Calu3 (cell line): ENCODE measurements around the gene MAZ. TPM values are rescaled to one million over a fixed set of nuclear protein-coding genes. Genes with fewer than 3 reads are reported as not detected.
"Not testable (repeated sequence)": the region's sequence is repeated elsewhere in the genome, so short reads cannot be mapped to it uniquely, and the experiment has no call there.

Experiments used
- BruUV-seq: library from RNA; stranded (reverse); fragments of 400-500 nt; replicated peaks from 2 replicates; lab custom pipeline; 2021; lab: Mats Ljungman, UMichigan
- CTCF ChIA-PET: fragments of 300-600 bp; sonication (Branson Sonifier 250); formaldehyde crosslinking; loops from one replicate; lab custom pipeline; 2022; ENCODE audit warnings: antibody characterized with exemption; lab: Charles Lee
- DNase-seq: peaks from one replicate; pipeline ENCODE4 v3.0.0; 2022
- H3K27ac Mint-ChIP-seq: one replicate; pipeline ENCODE4 v1.8.0; 2022; ENCODE audit warnings: mixed read lengths; ENCODE audit not compliant: unreplicated experiment
- H3K27me3 Mint-ChIP-seq: one replicate; pipeline ENCODE4 v1.8.0; 2022; ENCODE audit warnings: mixed read lengths; ENCODE audit not compliant: unreplicated experiment
- H3K36me3 Mint-ChIP-seq: one replicate; pipeline ENCODE4 v1.8.0; 2022; ENCODE audit warnings: mild to moderate bottlenecking, moderate library complexity, mixed read lengths; ENCODE audit not compliant: insufficient read depth, unreplicated experiment
- H3K4me1 Mint-ChIP-seq: one replicate; pipeline ENCODE4 v1.8.0; 2022; ENCODE audit warnings: mild to moderate bottlenecking, low read depth, mixed read lengths; ENCODE audit not compliant: unreplicated experiment
- H3K4me3 Mint-ChIP-seq: one replicate; pipeline ENCODE4 v1.8.0; 2022; ENCODE audit warnings: mild to moderate bottlenecking, low read depth, moderate library complexity, mixed read lengths; ENCODE audit not compliant: unreplicated experiment
- H3K9me3 Mint-ChIP-seq: one replicate; pipeline ENCODE4 v1.8.0; 2022; ENCODE audit warnings: low read depth, mixed read lengths; ENCODE audit not compliant: unreplicated experiment
- intact Hi-C: fragments of 100-400 bp; cut with micrococcal nuclease; formaldehyde crosslinking; loops from one replicate; pipeline ENCODE4 v1.10.0; 2022; ENCODE audit not compliant: unreplicated experiment
- total RNA-seq: library from RNA; stranded (reverse); gene quantifications from 2 replicates; pipeline ENCODE4 v1.2.3, GENCODE V29; 2022
- TF ChIP-seq, protein P1 (sequence below): fragments of 200-600 bp; IDR thresholded peaks from one replicate; pipeline ENCODE4 v1.8.0; 2022; ENCODE audit warnings: antibody characterized with exemption; ENCODE audit not compliant: unreplicated experiment

Gene MAZ
- total RNA-seq, 1 experiment from 2014 or later, result 257 TPM

DNA sequence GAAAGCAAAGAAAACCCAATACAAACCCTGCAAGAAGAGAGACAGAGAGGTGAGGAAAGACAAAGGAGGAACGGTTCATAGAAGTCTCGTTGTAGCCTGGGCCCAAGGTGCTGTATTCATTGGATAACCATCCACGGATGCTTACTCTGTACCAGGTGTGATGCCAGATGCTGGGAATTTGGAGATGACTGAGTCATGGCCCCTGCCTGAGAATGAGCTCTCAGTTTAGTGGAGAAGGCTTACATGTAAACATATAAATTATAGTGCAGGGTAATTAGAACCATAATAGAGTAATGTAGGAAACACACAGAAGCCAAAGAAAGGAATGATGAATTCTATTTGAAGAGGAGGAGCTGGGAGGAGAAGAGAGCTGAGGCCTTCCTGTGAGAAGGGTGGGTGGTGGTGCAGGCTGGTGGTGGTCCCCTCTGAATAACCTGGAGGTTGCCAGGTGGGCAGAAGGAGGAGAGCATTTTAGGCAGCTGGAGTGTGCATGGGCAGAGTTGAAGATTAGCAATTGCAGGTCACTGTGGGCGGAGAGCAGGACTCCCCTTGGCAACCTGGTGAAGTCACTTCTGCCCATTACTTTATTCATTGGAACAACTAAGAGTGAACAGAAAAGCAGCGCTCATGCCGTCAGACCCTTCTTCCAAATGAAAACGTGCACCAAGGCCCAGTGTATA is 35.9 kb upstream of the MAZ start:
- no peak overlapping the region for H3K27ac Mint-ChIP-seq
- no TSS peak for BruUV-seq
- peaks cover 26% of the 10 kb centered on the region for H3K4me1 Mint-ChIP-seq

DNA sequence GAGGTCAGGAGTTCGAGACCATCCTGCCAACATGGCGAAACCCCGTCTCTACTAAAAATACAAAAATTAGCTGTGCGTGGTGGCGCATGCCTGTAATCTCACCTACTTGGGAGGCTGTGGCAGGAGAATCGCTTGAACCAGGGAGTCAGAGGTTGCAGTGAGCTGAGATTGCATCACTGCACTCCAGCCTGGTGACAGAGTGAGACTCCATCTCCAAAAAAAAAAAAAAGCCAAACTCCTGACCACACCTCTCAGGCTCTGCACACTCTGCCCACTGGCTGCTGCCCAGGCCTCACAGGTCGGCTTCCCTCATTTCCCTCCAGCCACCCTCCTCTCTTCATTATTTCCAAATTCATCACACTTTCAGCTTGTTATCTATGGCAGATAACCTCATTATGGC is 34.0 kb upstream of the MAZ start:
- intact Hi-C loops, BruUV-seq, H3K36me3 Mint-ChIP-seq, H3K4me3 Mint-ChIP-seq, H3K9me3 Mint-ChIP-seq, H3K27me3 Mint-ChIP-seq, H3K27ac Mint-ChIP-seq, DNase-seq: not testable (repeated sequence)
- CTCF ChIA-PET, result interaction anchor here (0.6 to 0.7 kb wide), 2 partner anchors 115 to 558 kb away, joined by 3 to 6 read pairs; no protein-coding TSS in a partner anchor
- H3K4me1 Mint-ChIP-seq, result peaks cover 20% of the 10 kb centered on the region

More for the DNA sequence above, 35.9 kb upstream of the MAZ start:
- Mint-ChIP-seq H3K9me3 (no peaks in the 10 kb centered on the region), H3K36me3 (peaks cover 7% of the 10 kb centered on the region), H3K4me3 (no peak overlapping the region), H3K27me3 (no peaks in the 10 kb centered on the region)
- no peak for DNase-seq
- TF ChIP-seq, protein P1, sequence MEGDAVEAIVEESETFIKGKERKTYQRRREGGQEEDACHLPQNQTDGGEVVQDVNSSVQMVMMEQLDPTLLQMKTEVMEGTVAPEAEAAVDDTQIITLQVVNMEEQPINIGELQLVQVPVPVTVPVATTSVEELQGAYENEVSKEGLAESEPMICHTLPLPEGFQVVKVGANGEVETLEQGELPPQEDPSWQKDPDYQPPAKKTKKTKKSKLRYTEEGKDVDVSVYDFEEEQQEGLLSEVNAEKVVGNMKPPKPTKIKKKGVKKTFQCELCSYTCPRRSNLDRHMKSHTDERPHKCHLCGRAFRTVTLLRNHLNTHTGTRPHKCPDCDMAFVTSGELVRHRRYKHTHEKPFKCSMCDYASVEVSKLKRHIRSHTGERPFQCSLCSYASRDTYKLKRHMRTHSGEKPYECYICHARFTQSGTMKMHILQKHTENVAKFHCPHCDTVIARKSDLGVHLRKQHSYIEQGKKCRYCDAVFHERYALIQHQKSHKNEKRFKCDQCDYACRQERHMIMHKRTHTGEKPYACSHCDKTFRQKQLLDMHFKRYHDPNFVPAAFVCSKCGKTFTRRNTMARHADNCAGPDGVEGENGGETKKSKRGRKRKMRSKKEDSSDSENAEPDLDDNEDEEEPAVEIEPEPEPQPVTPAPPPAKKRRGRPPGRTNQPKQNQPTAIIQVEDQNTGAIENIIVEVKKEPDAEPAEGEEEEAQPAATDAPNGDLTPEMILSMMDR, result no peak
- intact Hi-C loops, result no loop called here
- CTCF ChIA-PET, result no interaction called here

DNA sequence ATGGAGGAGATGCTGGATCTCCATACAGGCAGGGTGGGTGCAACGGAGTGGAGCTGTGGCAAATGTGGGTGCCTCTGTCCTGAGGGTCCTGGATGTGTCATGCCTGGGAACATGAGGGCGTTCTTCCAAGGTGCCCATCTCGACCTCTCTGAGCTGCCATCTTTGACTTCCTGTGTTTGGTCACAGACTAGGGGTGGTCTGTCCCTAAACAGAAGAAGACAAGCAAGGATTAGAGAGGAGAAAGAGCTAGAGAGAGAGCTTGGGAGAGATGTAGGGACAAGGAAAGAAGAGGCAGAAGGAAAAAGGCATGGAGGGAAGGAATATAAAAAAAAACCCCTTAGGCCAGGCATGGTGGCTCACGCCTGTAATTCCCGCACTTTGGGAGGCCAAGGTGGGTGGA is 31.6 kb upstream of the MAZ start:
- DNase-seq, result no peak
- intact Hi-C loops, result no loop called here
- Mint-ChIP-seq H3K4me1 (peaks cover 30% of the 10 kb centered on the region), H3K27ac (no peak overlapping the region), H3K27me3 (peaks cover 14% of the 10 kb centered on the region), H3K4me3 (no peak overlapping the region), H3K36me3 (no peaks in the 10 kb centered on the region), H3K9me3 (no peaks in the 10 kb centered on the region)
- TF ChIP-seq, protein P1, result no peak
- CTCF ChIA-PET, result interaction anchor here (0.6 to 0.7 kb wide), 2 partner anchors 19 to 72 kb away, joined by 3 read pairs; no protein-coding TSS in a partner anchor
- no TSS peak for BruUV-seq

DNA sequence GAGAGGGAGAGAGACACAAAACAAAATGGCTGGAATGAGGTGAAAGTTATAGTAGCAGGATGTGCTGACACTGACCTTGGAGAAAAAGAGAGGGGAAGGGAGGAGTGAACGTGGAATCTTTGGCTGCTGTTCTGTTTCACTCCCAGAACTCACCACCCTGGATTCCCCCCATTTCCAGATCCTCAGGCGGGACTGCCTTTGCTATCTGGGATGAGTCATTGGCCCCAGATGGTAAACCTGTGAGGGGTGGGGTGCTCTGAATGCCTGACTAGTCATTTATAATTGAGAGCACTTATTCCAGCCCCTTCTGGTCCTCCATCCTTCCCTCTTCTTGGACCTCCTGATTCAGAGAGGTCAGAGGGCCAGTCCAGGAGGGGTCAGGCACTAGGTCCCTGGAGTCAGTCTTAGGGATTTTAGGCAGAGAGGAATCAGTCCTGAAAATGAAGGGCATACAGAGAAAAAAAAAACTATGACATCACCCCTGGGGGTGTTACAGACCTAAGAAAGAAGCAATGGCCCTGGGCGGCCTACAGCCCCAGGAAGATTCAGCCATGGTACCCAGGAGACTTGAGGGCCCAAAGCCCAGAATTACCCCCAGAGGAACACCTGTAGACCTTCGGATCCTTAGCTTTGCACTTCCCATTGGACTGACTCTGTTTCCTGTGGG is 30.5 kb upstream of the MAZ start:
- H3K4me3 Mint-ChIP-seq, result no peak overlapping the region
- no TSS peak for BruUV-seq
- H3K36me3 Mint-ChIP-seq, result no peaks in the 10 kb centered on the region
- DNase-seq, result peak; percentile 49
- no peaks in the 10 kb centered on the region for H3K9me3 Mint-ChIP-seq
- peaks cover 35% of the 10 kb centered on the region for H3K4me1 Mint-ChIP-seq
- TF ChIP-seq, protein P1, result no peak
- CTCF ChIA-PET, result no interaction called here
- H3K27ac Mint-ChIP-seq, result no peak overlapping the region
- H3K27me3 Mint-ChIP-seq, result peaks cover 14% of the 10 kb centered on the region
- intact Hi-C loops, result no loop called here
